ENCODE data around the gene PFKP. TPM values are rescaled to one million over a fixed set of nuclear protein-coding genes. Genes with fewer than 3 reads are reported as not detected.
A peak's percentile ranks its signal among the peaks of the same experiment; 100 is the strongest.

PFKP gene
- total and polyA plus RNA-seq, 4 donors: 15.1 to 49.8 (median 31.8) TPM

- no peak overlapping the region for H3K27ac ChIP-seq (ENCODE audit: low read depth in 1 of 2, low read length in 1 of 2)
- peaks cover 0 to 6% (median 0%) of the 10 kb centered on the region in 4 donors for H3K36me3 ChIP-seq (ENCODE audit: control insufficient read depth in 4 of 4, insufficient read depth in 4 of 4, low read length in 4 of 4)
- H3K9me3 ChIP-seq (ENCODE audit: control insufficient read depth in 4 of 4, insufficient read depth in 3 of 4, low read length in 3 of 4): no peaks in the 10 kb centered on the region
- ATAC-seq (ENCODE audit: insufficient read depth, low FRiP score): no peak
- DNase-seq: no peak
- TF ChIP-seq, protein P1, sequence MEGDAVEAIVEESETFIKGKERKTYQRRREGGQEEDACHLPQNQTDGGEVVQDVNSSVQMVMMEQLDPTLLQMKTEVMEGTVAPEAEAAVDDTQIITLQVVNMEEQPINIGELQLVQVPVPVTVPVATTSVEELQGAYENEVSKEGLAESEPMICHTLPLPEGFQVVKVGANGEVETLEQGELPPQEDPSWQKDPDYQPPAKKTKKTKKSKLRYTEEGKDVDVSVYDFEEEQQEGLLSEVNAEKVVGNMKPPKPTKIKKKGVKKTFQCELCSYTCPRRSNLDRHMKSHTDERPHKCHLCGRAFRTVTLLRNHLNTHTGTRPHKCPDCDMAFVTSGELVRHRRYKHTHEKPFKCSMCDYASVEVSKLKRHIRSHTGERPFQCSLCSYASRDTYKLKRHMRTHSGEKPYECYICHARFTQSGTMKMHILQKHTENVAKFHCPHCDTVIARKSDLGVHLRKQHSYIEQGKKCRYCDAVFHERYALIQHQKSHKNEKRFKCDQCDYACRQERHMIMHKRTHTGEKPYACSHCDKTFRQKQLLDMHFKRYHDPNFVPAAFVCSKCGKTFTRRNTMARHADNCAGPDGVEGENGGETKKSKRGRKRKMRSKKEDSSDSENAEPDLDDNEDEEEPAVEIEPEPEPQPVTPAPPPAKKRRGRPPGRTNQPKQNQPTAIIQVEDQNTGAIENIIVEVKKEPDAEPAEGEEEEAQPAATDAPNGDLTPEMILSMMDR (IDR thresholded peaks at IDR 0.05; ENCODE audit: control extremely low read depth, extremely low read depth): no peak
- H3K27me3 ChIP-seq (ENCODE audit: control insufficient read depth in 3 of 3, insufficient read depth in 3 of 3, low read length in 2 of 3): no peaks in the 10 kb centered on the region
- 95 to 97% methylated on average over 15 of the region's 15 CpGs for whole genome bisulfite sequencing, 2 donors
- H3K4me1 ChIP-seq (ENCODE audit: control insufficient read depth in 5 of 5, insufficient read depth in 5 of 5, low read length in 5 of 5): no peaks in the 10 kb centered on the region
- no peak overlapping the region for H3K4me3 ChIP-seq
- H3K9ac ChIP-seq (ENCODE audit: insufficient read depth in 1 of 2, low read length in 2 of 2): no peak overlapping the region
Observed at GRCh38 chr10:3082290-3082689, 14.9 kb downstream of the PFKP start.

- no peak for ATAC-seq (ENCODE audit: insufficient read depth, low FRiP score)
- no peak overlapping the region for H3K4me3 ChIP-seq
- WGBS, 2 donors: 62 to 83% methylated on average over 20 of the region's 20 CpGs
- H3K27me3 ChIP-seq (ENCODE audit: control insufficient read depth in 3 of 3, insufficient read depth in 3 of 3, low read length in 2 of 3): no peaks in the 10 kb centered on the region
- no peak overlapping the region for H3K9ac ChIP-seq (ENCODE audit: insufficient read depth in 1 of 2, low read length in 2 of 2)
- peaks cover 0 to 3% (median 0%) of the 10 kb centered on the region in 4 donors for H3K36me3 ChIP-seq (ENCODE audit: control insufficient read depth in 4 of 4, insufficient read depth in 4 of 4, low read length in 4 of 4)
- H3K4me1 ChIP-seq (ENCODE audit: control insufficient read depth in 5 of 5, insufficient read depth in 5 of 5, low read length in 5 of 5): peaks cover 0 to 7% (median 3%) of the 10 kb centered on the region in 5 donors
- TF ChIP-seq, protein P1 (IDR thresholded peaks at IDR 0.05; ENCODE audit: control extremely low read depth, extremely low read depth): no peak
- DNase-seq: no peak
- no peak overlapping the region for H3K27ac ChIP-seq (ENCODE audit: low read depth in 1 of 2, low read length in 1 of 2)
- H3K9me3 ChIP-seq (ENCODE audit: control insufficient read depth in 4 of 4, insufficient read depth in 3 of 4, low read length in 3 of 4): no peaks in the 10 kb centered on the region
Observed at GRCh38 chr10:3085785-3086567, 18.6 kb downstream of the PFKP start.

DNA sequence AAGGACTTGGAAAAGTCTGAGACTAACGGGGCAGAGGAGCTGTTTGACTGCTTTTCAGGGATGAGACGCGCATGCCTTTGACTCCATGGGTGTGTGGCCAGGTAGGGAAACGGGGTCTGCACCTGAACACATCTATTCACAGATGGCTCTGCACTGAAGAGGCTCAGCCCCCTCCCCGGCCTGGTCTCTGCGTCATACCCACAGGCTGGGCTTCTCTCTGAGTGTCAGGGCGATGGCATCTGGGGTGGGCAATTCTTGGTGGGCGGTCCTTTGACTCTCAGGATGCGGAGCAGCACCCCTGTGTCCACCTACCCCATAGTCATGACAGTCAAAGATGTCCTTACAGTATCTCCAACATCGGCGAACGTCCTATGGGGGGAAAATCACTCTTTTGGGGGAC is 23.0 kb downstream of the PFKP start:
- no peaks in the 10 kb centered on the region for H3K27me3 ChIP-seq (ENCODE audit: control insufficient read depth in 3 of 3, insufficient read depth in 3 of 3, low read length in 2 of 3)
- H3K36me3 ChIP-seq (ENCODE audit: control insufficient read depth in 4 of 4, insufficient read depth in 4 of 4, low read length in 4 of 4): no peaks in the 10 kb centered on the region
- WGBS, 2 donors: 87 to 96% methylated on average over 12 of the region's 12 CpGs
- peaks cover 0 to 17% (median 11%) of the 10 kb centered on the region in 5 donors for H3K4me1 ChIP-seq (ENCODE audit: control insufficient read depth in 5 of 5, insufficient read depth in 5 of 5, low read length in 5 of 5)
- peak overlapping the region in 1 of 2 donors; percentile 52 for H3K27ac ChIP-seq (ENCODE audit: low read depth in 1 of 2, low read length in 1 of 2)
- TF ChIP-seq, protein P1 (IDR thresholded peaks at IDR 0.05; ENCODE audit: control extremely low read depth, extremely low read depth): no peak
- no peaks in the 10 kb centered on the region for H3K9me3 ChIP-seq (ENCODE audit: control insufficient read depth in 4 of 4, insufficient read depth in 3 of 4, low read length in 3 of 4)
- H3K4me3 ChIP-seq: no peak overlapping the region
- DNase-seq (no peak), ATAC-seq (ENCODE audit: insufficient read depth, low FRiP score) (no peak)
- no peak overlapping the region for H3K9ac ChIP-seq (ENCODE audit: insufficient read depth in 1 of 2, low read length in 2 of 2)

Data from lung (tissue), 12 donors.